GM19099 (cell line): ENCODE results near the gene KIRREL3.

ENCODE experiments used
- POLR2A ChIP-seq: IDR thresholded peaks from 3 replicates; pipeline ENCODE4 v1.6.1; 2011; ENCODE audit warnings: low read depth; ENCODE audit not compliant: insufficient read length; ENCODE audit errors: extremely low read depth

The KIRREL3 gene

GRCh38 chr11:126405374-126405773 lies 595.2 kb downstream of the KIRREL3 start:
- no peak for TF ChIP-seq POLR2A

- no peak for TF ChIP-seq POLR2A
Observed at GRCh38 chr11:126404367-126404766, 596.2 kb downstream of the KIRREL3 start.

GRCh38 chr11:126403658-126404057 lies 596.9 kb downstream of the KIRREL3 start:
- no peak for TF ChIP-seq POLR2A

GRCh38 chr11:126403022-126403581 lies 597.5 kb downstream of the KIRREL3 start:
- TF ChIP-seq POLR2A: no peak

GRCh38 chr11:126400479-126400878 lies 600.1 kb downstream of the KIRREL3 start:
- TF ChIP-seq POLR2A: no peak

GRCh38 chr11:126400019-126400418 lies 600.6 kb downstream of the KIRREL3 start:
- TF ChIP-seq POLR2A: no peak

GRCh38 chr11:126398721-126399120 lies 601.8 kb downstream of the KIRREL3 start:
- TF ChIP-seq POLR2A: no peak

- no peak for TF ChIP-seq POLR2A
Observed at GRCh38 chr11:126398296-126398695, 602.3 kb downstream of the KIRREL3 start.

GRCh38 chr11:126396965-126397364 lies 603.6 kb downstream of the KIRREL3 start:
- no peak for TF ChIP-seq POLR2A

GRCh38 chr11:126394036-126394435 lies 606.5 kb downstream of the KIRREL3 start:
- no peak for TF ChIP-seq POLR2A

GRCh38 chr11:126393143-126393542 lies 607.4 kb downstream of the KIRREL3 start:
- TF ChIP-seq POLR2A: no peak

- TF ChIP-seq POLR2A: no peak
Observed at GRCh38 chr11:126392633-126393013, 607.9 kb downstream of the KIRREL3 start.

GRCh38 chr11:126391970-126392632 lies 608.5 kb downstream of the KIRREL3 start:
- TF ChIP-seq POLR2A: no peak

GRCh38 chr11:126391286-126391954 lies 609.1 kb downstream of the KIRREL3 start:
- no peak for TF ChIP-seq POLR2A

- no peak for TF ChIP-seq POLR2A
Observed at GRCh38 chr11:126390272-126390867, 610.2 kb downstream of the KIRREL3 start.

- TF ChIP-seq POLR2A: no peak
Observed at GRCh38 chr11:126387857-126388256, 612.7 kb downstream of the KIRREL3 start.

GRCh38 chr11:126385991-126386728 lies 614.4 kb downstream of the KIRREL3 start:
- TF ChIP-seq POLR2A: no peak
